ENCODE data around the gene STXBP3.
A peak's percentile ranks its signal among the peaks of the same experiment; 100 is the strongest.
"Not testable (repeated sequence)": the region's sequence is repeated elsewhere in the genome, so short reads cannot be mapped to it uniquely, and the experiment has no call there.

The STXBP3 gene

GRCh38 chr1:108746382-108747170, at the start of gene STXBP3:
TSS of gene STXBP3 (plus strand) at chr1:108746674. CDS start at chr1:108746738, 64 bp downstream.
- DNase-seq (ENCODE audit: low read depth in 2 of 2): peak; percentile 100

DNA sequence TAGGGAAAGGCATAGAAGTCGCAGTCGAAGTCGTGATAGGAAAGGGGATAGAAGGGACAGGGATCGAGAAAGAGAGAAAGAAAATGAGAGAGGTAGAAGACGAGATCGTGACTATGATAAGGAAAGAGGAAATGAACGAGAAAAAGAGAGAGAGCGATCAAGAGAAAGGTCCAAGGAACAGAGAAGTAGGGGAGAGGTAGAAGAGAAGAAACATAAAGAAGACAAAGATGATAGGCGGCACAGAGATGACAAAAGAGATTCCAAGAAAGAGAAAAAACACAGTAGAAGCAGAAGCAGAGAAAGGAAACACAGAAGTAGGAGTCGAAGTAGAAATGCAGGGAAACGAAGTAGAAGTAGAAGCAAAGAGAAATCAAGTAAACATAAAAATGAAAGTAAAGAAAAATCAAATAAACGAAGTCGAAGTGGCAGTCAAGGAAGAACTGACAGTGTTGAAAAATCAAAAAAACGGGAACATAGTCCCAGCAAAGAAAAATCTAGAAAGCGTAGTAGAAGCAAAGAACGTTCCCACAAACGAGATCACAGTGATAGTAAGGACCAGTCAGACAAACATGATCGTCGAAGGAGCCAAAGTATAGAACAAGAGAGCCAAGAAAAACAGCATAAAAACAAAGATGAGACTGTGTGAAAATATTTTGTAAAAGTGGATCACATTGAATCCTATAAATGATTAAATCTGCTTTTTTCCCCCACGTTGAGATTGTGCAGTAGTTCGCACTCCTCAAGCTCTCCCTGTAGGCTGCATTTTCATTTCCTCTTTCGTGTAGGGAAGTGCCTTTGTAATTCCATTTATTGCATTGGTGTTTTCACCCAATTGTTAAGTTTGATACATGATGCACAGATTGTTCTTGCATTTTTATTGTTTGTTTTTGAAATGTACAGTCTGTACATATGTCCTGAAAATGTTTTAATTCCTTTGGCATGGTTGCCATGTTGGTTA, 46.8 kb upstream of the STXBP3 start:
- DNase-seq (ENCODE audit: low read depth in 2 of 2): no peak

DNA sequence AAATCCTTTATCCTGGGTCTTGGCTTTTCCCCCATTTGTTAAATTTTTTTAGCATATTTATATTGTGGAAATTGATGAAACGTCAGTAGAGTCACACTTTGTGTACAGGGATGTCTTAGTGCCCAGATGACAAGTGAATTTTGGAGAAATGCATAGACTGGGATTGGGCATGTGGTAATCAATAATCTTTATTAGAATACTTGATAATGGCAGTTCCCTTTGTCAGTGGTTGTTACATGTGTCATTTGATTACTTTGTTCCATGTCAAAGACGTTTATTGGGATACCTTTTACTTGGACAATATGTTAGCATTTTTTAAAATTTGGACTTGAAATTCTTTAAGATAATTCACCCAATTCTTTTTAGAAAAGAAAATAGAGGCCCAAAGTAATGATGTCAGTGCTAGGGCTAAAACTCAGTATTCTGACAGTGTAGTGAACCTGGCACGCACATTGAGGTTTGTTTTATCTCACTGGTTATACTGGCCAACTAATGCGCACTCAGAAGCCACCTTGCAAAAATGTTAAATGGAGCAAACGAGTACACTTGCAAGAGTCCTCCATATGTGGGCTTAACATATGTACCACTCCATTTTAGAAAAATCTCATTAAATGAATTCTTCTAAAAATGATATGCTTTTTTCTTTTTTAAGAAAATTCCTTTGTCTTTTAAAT, 45.2 kb upstream of the STXBP3 start:
- DNase-seq (ENCODE audit: low read depth in 2 of 2): no peak

DNA sequence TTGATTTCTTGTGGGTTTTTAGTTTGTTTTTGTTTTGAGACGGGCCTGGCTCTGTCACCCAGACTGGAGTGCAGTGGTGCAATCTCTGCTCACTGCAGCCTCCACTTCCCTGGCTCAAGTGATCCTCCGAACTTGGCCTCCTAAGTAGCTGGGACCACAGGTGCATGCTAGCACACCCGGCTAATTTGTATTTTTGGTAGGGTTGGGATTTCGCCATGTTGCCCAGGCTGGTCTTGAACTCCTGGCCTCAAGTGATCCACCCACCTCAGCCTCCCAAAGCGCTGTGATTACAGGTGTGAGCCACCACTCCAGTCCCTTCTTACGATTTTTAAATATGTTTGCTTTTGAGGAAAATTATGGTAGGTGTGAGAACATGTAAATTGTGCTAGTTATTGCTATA, 44.4 kb upstream of the STXBP3 start:
- DNase-seq (ENCODE audit: low read depth in 2 of 2): not testable (repeated sequence)

- DNase-seq (ENCODE audit: low read depth in 2 of 2): no peak
These were observed 42.5 kb upstream of the STXBP3 start for GRCh38 chr1:108703939-108704338.

DNA sequence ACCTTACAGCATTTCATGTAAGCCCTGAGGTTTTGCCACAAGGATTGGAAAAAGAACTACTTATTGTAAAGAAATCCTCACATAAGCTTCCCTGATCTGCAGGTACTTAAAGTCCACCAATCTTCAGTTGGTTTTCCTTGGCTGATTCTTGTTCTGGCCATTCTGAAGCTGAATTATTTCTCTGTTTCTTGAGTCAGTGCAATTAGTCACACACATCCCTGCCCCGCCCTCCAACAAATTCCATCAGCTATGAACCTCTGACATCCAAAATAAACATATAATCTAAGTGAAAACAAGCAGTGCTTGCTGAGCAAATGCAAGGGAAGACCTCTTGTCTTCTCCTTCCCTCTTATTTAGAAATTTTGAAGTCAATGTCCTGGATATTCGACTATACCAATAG, 42.0 kb upstream of the STXBP3 start:
- DNase-seq (ENCODE audit: low read depth in 2 of 2): no peak

GRCh38 chr1:108706643-108707042, 39.8 kb upstream of the STXBP3 start:
- DNase-seq (ENCODE audit: low read depth in 2 of 2): no peak

DNA sequence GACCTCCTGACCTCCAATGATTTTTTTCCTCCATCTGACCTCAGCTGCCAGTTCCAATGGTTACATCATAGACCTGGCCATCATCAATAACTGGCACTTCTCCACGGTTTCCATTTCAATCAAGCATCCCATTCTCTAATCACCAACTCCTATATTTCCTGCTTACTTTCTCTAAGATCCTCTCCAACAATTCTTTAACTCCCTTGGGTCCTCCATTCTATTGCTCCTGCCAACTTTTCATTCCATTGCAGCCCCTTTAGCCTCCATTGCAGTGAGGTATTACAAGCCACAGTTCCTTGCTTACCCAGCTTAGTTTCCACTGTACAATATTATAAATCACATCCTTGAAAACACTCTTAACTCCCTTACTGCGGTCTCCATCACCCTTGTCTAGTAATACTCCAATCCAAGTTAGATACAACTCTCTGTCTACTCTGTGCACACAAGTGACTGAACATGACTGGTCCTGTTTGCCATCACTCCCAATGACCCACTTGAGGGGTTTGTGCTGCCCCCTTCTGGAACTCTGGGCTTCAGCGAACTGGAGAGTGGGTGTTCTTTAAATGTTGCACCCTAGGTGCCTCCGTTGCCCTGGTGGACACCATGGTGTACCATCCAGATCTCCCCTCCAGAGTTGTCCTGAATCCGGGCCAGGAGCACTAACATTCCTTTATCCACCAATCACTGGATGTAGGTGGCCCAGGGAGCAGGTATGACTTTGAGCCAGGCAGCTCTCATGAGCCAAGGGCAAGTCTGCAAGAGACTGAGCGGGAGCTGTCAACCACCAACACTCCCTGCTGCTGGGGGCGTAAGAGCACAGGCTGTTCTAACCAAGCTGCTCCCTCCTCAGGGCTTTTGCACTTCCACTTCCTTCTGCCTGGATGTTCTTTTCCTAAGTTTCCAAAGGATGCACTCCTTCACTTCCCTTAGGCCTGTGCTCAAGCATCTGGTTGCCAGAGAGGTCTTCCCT, 37.5 kb upstream of the STXBP3 start:
- peak; percentile 24 to 40 for DNase-seq (ENCODE audit: low read depth in 2 of 2)

- DNase-seq (ENCODE audit: low read depth in 2 of 2): no peak
These were observed 33.8 kb upstream of the STXBP3 start, which contains the start of gene FNDC7 for GRCh38 chr1:108712606-108713150. TSS of gene FNDC7 (plus strand) at chr1:108712908. CDS start at chr1:108712934, 26 bp downstream.

DNA sequence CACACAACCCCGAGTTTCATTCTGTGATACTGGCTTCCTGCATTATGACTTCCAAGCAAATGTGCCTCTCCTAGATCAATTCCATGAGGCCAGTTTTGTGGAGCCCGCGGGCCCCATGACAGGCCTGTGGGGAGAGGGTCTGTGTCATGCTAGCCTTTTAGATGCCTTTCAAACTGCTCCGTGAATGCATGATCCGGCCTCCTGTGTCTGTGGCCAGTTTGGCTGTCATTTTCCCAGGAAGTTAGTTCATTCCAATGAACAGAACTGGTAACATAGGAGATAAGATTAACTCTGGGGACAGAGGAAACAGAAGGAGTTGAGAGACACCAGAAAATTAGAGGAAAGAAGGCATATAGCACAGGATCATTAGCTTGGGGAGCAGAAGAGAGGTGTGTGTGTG, 30.5 kb upstream of the STXBP3 start:
- DNase-seq (ENCODE audit: low read depth in 2 of 2): no peak

GRCh38 chr1:108716437-108717230, 29.8 kb upstream of the STXBP3 start:
- no peak for DNase-seq (ENCODE audit: low read depth in 2 of 2)

DNA sequence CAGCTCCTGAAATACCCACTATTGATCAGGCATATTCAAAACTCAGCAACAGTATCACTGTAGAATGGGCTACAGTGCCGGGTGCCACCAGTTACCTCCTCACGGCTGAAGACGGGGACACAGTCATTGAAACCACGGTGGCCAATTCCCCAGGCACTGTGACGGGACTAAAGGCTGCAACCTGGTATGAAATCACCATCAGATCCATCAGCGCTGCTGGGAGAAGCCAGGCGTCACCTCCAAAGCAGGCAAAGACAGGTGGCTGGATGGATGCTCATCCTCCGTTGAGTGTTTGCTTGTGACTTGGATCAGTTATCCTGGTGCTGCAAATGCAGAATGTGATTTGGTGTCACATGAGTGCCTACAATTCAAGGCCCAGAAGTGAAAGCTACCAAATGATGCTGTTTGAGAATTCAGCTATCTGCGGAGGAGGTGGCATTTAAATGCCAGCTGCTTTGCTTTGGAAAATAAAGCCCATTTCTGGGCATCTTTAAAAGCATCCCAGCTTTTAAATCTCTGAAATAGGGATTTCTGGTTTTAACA, 28.6 kb upstream of the STXBP3 start:
- no peak for DNase-seq (ENCODE audit: low read depth in 2 of 2)

GRCh38 chr1:108718927-108719655, 27.4 kb upstream of the STXBP3 start:
- DNase-seq (ENCODE audit: low read depth in 2 of 2): no peak

DNA sequence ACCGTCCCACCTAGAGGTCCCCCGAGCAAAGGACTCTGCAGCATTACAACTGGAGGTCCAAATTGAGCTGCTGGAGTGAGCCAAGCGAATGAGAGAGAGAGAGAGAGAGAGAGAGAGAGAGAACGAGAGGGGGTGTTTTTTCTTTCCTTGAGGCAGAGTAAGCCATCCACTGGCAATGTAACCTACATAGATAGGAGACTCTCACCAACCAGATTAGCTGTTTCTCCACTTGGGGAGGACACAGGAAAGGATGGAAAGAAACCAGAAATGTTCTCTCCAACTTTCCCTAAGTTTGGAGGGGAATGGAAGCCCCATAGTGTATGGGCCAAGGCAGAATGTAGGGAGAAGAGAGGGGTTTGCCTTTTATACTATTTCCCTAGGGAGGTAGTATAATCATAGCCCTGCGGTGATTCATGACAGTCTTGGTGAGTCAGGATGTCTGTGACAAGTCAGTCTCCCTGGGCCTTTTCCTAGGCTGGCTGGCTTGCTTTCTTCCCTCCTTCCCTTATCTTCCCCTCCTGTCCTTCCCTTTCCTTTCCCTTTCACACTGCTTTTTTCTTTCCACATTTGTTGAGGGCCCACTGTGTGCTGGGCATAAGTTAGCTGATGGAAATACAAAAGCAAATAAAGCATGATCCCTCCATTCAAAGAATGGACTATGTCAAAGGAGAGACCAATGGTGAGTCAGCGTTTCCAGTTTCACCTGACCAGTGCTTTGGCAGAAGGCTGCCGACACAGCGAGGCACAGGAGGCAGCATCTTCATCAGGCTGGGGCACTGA, 26.6 kb upstream of the STXBP3 start:
- no peak for DNase-seq (ENCODE audit: low read depth in 2 of 2)

GRCh38 chr1:108722292-108722691, 24.2 kb upstream of the STXBP3 start:
- DNase-seq (ENCODE audit: low read depth in 2 of 2): no peak

DNA sequence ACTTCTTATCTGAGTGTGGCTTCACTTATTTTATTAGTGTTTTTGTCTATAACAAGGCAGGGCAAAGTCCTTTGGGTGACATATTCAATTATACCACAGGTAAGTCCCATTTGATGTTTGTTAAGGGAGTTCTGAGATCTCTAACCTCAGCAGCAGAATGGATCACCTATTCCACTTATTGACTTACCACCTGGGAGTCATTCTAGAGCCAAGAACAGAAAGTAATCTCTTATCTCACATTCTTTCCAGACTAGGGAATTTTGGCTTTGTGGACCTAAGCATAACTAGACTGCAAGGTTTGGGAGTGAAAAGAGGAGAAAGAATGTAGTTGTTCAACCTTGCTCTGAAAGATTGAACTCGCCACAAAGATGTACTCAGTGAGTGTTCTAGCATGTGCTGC, 20.6 kb upstream of the STXBP3 start:
- no peak for DNase-seq (ENCODE audit: low read depth in 2 of 2)

GRCh38 chr1:108728327-108728923, 18.0 kb upstream of the STXBP3 start:
- DNase-seq (ENCODE audit: low read depth in 2 of 2): no peak

DNA sequence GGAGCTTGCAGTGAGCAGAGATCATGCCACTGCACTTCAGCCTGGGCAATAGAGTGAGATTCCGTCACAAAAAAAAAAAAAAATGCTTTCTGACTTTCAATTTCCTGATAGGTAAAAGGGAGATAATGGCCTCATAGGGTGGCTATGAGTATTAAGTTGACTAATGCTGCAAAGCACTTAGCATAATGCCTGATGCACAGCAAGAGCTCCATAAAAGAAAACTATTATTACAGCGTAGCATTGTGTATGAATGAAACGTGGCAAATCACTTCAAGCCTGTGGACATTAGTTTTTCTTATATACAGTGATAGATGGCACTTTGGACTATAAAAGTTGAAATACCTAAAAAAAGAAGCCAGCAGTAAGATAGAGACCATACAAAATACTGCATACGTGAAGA, 17.0 kb upstream of the STXBP3 start:
- DNase-seq (ENCODE audit: low read depth in 2 of 2): no peak
